HG03575 (cell line): Measurements from ENCODE around the gene LMX1A.

Experiments used
- ATAC-seq: cut with Tn5 transposase; IDR thresholded peaks from one replicate; pipeline ENCODE4 v1.9.1; 2021; ENCODE audit not compliant: unreplicated experiment, insufficient number of reproducible peaks, low FRiP score; ENCODE audit errors: extremely low read depth

Gene LMX1A

GRCh38 chr1:165330483-165330882, 26.0 kb downstream of the LMX1A start:
- ATAC-seq, result no peak

DNA sequence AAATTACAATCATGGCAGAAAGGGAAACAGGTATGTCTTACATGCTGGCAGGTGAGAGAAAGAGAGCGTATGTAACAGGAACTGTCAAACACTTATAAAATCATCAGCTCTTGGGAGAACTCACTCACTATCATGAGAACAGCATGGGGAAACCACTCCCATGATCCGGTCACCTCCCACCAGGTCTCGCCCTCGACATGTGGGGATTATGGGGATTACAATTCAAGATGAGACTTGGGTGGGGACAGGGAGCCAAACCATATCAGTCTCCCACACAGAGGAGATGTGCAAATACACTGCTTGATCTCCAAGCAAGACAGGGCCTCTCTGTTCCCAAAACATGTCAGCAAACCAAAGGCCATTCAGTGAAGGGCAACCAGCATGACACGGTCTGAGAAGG, 27.4 kb downstream of the LMX1A start:
- no peak for ATAC-seq

DNA sequence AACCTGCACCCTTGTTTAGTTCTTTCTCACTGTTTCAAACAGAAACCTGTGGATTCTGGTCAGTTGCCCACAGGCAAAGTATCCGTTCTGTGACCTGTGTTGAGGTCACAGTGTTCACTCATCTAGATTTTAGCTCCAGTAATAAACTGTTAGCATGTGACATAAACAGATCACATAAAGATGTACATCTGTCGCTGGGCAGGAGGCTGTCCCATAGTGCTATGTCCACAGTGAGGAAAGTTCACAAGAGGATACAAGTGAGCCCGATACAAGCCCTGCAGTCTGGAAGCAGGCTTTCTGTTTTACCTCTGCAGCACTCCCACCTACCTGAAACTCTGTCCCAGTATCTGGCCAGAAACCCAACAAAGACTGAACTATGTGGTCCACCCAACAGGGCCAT, 28.4 kb downstream of the LMX1A start:
- ATAC-seq, result no peak

GRCh38 chr1:165327538-165327937, 29.0 kb downstream of the LMX1A start:
- no peak for ATAC-seq

GRCh38 chr1:165325460-165326203, 30.9 kb downstream of the LMX1A start:
- no peak for ATAC-seq

- no peak for ATAC-seq
Measured at GRCh38 chr1:165324050-165324449, 32.5 kb downstream of the LMX1A start.

- ATAC-seq, result no peak
Measured at GRCh38 chr1:165317612-165318011, 38.9 kb downstream of the LMX1A start.

GRCh38 chr1:165316153-165316772, 40.3 kb downstream of the LMX1A start:
- ATAC-seq, result no peak

- no peak for ATAC-seq
Measured at GRCh38 chr1:165315481-165315880, 41.0 kb downstream of the LMX1A start.

DNA sequence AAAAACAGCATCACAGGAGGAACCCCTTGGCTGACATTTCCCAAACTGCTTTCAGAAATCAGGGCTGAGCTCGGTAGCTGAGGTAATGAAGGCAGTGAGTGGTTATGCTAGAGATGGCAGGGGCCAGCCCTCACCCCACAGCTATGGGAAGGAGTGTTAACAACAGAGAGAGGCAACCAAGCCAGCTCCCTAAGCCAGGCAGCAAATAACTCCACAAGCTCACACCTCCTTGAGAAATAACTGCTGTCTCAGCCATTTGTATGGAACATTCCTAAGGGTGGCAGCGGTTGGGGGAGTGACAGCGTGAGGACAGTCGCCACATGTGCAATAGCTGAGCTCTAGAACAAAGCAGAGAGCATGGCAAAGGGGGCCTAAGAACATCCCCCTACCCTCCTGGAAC, 42.6 kb downstream of the LMX1A start:
- ATAC-seq, result no peak

- ATAC-seq, result no peak
Measured at GRCh38 chr1:165312591-165312990, 43.9 kb downstream of the LMX1A start.

DNA sequence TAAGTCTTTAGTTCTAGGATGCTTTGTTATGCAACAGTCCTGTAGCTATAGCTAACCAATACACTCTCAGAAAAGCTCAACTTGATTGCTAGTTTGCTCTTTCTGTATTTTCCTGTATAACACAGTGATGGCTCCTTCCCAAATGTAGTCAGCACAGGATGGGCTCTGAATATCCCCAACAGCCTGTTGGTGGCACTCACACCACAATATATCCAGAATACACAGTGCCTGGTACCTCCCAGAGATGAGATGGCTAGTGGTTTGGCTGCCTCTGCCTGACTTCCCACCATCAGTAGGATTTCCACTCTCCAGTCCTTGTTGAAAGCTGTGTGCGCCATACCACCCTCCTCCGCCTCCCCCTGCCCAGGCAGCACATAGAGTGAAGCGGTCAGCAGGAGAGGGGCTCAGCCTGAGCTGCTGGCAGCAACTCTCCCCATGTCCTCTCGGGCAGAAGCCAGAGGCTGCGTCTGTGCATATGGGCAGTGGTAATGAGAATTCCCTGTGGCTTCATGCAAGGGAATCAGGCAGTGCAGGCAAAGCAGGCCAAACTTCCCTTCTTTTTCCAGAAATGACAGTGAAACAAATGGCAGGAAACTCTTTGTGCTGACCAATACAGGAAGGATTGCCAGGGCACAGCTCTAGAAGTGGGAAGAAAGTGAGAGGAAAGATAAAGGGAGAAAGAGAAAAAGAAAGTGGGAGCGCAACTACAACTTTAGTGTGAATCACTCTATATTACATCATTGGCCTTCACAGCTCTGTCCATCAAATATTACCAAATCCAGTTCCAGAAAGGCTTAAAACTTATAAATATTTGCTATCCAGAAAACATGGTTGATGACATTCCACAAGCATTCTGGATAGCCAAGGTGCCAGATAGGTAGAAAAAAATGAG, 49.7 kb downstream of the LMX1A start:
- ATAC-seq, result no peak

DNA sequence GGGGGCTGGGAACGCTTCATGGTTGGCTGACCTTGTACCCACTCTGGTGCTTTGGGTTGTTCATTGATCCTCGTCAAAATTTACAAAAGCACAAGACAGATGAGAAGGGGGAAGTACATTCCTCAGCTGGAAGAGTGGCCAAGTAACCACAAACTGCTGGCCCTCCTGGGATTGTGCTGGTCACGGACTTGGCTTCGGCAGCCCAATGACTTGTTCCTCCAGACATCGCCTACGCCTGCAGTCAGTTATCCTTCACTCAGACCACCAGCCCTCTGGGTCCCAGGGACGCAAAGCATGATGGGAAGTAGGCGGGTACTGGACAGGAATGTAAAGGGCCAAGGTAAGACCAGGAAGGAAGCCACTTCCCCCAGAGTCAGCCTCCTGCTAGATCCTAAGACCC, 53.1 kb downstream of the LMX1A start:
- no peak for ATAC-seq

DNA sequence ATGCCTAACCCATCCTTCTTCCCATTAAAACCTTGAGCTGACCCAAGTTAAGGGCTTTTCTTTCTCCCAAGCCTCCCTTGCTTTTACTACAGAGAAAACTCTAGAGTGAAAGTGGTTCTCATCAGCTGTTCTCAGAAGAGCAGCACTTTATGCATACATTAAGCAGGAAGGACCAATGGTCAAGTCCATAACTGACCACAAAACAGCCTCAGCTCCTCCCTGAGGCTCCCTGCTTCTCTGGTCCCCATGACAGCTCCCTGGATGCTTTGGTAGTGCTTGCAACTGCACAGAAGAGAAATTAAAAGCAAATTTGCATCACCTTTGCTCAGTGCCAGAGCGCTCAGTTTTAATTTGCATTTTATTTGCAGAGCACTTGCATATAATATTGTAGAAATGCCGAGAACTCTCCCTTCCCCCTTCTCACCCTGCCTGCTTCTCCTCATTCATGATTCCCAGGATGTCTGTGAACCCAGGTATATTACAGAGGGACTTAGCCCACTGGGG, 56.1 kb downstream of the LMX1A start:
- ATAC-seq, result no peak

DNA sequence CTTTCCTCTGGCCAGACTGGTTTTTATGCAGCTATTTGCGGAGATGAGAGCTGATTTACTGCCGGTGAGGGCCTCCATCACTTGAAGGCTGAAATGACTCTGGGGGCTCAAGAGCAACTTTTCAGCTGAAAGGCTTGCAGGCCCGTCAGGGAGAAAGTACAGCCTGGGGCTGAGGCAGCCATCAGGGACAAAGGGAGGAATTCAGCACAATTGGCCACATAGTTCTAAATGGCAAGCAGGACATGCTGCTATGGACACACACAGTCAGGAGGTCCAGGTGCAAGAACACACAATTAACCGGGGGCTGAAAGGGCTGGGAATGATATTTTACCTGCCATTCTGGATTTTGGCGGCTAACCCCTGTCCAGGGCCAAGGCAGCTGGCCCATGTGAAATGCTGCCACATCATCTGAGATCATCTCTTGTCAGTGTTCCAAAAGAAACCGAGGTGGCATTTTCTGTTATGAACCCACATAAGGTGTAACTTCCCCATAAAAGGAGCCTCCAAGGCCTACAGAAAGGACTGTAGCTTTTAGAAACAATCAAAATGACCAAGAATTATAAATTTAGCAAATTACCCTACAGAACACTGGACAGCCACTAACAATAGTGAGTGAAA, 58.2 kb downstream of the LMX1A start:
- ATAC-seq, result no peak

DNA sequence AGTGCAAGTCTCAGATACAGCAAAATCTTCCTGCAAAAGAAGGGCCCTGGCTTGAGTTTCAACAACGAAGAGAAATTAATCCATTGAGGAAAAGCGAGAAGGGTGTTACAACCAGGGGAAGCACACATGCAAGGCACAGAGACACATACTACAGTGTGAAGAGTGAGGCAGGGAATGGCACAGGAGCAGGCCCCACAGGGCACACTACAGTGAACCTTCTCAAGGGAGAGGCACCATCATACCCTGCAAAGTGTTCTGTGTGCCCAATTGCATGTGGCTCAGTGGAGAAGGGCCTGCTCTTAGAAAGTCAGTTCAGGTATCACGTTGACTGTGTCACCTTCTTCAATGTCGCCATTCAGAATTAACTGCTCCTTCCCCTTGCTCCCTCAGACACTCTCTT, 60.3 kb downstream of the LMX1A start:
- ATAC-seq, result no peak

DNA sequence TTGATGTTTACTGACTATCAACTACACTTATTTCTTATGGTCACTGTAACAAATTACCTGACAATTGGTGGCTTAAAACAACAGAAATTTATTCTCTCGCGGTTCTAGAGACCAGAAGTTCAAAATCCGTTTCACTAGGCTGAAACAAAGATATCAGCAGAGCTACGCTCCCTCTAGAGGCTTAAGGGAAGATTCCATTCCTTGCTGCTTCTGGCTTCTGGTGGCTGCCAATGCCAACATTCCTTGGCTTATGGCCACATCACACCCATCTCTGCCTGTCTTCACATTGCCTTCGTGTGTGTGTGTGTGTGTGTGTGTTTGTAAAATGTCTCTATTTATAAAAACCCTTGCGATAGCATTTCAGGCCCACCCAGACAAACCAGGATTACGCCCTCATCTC, 66.4 kb downstream of the LMX1A start:
- ATAC-seq, result no peak

DNA sequence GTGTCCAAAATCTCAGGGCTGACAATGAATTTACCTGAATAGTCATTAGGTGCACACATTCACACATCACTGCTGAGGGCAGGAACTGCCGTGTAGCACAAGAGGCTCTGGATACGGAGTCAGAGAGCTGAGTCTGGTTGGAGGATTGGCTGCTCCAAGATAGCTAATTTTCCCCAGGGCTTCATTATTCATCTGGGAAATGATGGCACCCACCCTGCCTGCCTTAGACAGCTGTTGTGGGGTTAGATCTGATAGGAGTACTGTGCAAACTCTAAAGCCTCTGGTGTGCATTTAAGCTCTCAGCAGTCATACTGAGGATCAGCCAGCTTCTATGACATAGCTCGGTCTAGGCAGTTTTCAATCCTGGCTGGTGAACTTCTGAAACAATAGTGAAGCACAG, 67.0 kb downstream of the LMX1A start:
- no peak for ATAC-seq

GRCh38 chr1:165288350-165289120, 68.0 kb downstream of the LMX1A start:
- ATAC-seq, result no peak
